K562 (cell line): ENCODE results near the gene SLC3A2. TPM values are rescaled to one million over a fixed set of nuclear protein-coding genes. Genes with fewer than 3 reads are reported as not detected.

Experiments used
- ATAC-seq: fragments of 200-7000 bp; cut with Tn5 transposase; 3 replicates; pipeline ENCODE4 v1.9.1; 2020; ENCODE audit warnings: moderate library complexity
- BruUV-seq: library from RNA; stranded (reverse); fragments of 400-500 nt; replicated peaks from 2 replicates; lab custom pipeline; 2021; lab: Mats Ljungman, UMichigan
- CTCF ChIA-PET: fragments of 300-600 bp; formaldehyde crosslinking; extraction: SDS; loops from one replicate; lab custom pipeline; 2021; ENCODE audit warnings: low intra/inter-chr PET ratio; lab: Yijun Ruan, JAX
- POLR2A ChIA-PET: fragments of 300-600, 350-650 bp; sonication (Branson Sonifier 250); formaldehyde crosslinking; extraction: SDS; loops from one replicate; lab custom pipeline; 2021; ENCODE audit warnings: antibody characterized with exemption, inconsistent platforms; lab: Yijun Ruan, JAX
- DNase-seq, 4 experiments: peaks; one replicate each; pipeline versions ENCODE4 v3.0.0 to v3.0.0-alpha.2; 2011 to 2018; ENCODE audit warnings: low spot score in 3 of 4, mixed read lengths in 3 of 4; ENCODE audit errors: extremely low read depth in 1 of 4
- FAIRE-seq: peaks from 2 replicates; lab custom pipeline; 2011; peaks lifted over from hg19 to GRCh38; lab: Jason Lieb, UNC
- H2AFZ ChIP-seq: 2 replicates; pipeline ENCODE4 v1.6.0; 2011; ENCODE audit warnings: low read depth, low read length, control low read depth, inconsistent platforms
- H3K27ac ChIP-seq: fragments of 200-600 bp; 3 replicates; pipeline ENCODE4 v1.8.0; 2011; ENCODE audit warnings: low read depth, mild to moderate bottlenecking, control low read depth, inconsistent platforms, low read length, moderate library complexity, mixed read lengths; ENCODE audit errors: extremely low read depth
- H3K27me3 ChIP-seq, 2 experiments: fragments of 300-600 bp in 1 of 2; 2 replicates in 1 of 2; 3 replicates in 1 of 2; pipeline versions ENCODE4 v1.6.0 to v1.8.0; 2011; ENCODE audit warnings: inconsistent platforms in 2 of 2, low read length in 2 of 2, mild to moderate bottlenecking in 1 of 2, mixed read lengths in 1 of 2, moderate library complexity in 1 of 2; ENCODE audit not compliant: control insufficient read depth in 2 of 2, insufficient read depth in 2 of 2
- H3K36me3 ChIP-seq: fragments of 300-600 bp; 3 replicates; pipeline ENCODE4 v1.8.0; 2011; ENCODE audit warnings: mild to moderate bottlenecking, low read length, inconsistent platforms; ENCODE audit not compliant: control insufficient read depth, insufficient read depth
- H3K4me1 ChIP-seq, 2 experiments: fragments of 200-600 bp in 1 of 2; replicated peaks in 1 of 2; 2 replicates in 1 of 2; 3 replicates in 1 of 2; pipeline versions ENCODE4 v1.5.1 to v1.8.0; 2011; ENCODE audit warnings: inconsistent platforms in 2 of 2, low read length in 2 of 2, mild to moderate bottlenecking in 1 of 2, mixed read lengths in 1 of 2, moderate library complexity in 1 of 2; ENCODE audit not compliant: control insufficient read depth in 2 of 2, insufficient read depth in 2 of 2
- H3K4me2 ChIP-seq: 2 replicates; pipeline ENCODE4 v1.6.1; 2011; ENCODE audit warnings: low read length, control low read depth, inconsistent platforms, mixed read lengths; ENCODE audit not compliant: insufficient read depth
- H3K4me3 ChIP-seq: fragments of 200-600 bp; sonication (generic), shearing (Covaris generic); 2 replicates; pipeline ENCODE4 v1.5.1; 2016; ENCODE audit warnings: control low read depth, inconsistent platforms
- H3K79me2 ChIP-seq: fragments of 200-600 bp; 3 replicates; pipeline ENCODE4 v1.8.0; 2011; ENCODE audit warnings: low read length, inconsistent platforms; ENCODE audit not compliant: control insufficient read depth, insufficient read depth
- H3K9ac ChIP-seq, 2 experiments: 2 replicates each; pipeline versions ENCODE4 v1.6.0 to v1.6.1; 2011; ENCODE audit warnings: low read depth in 2 of 2, low read length in 2 of 2, control low read depth in 1 of 2, inconsistent platforms in 1 of 2, mild to moderate bottlenecking in 1 of 2, mixed read lengths in 1 of 2; ENCODE audit not compliant: insufficient read depth in 1 of 2
- H3K9me1 ChIP-seq: one replicate; pipeline ENCODE4 v1.6.0; 2011; ENCODE audit warnings: inconsistent platforms, mild to moderate bottlenecking, low read length, moderate library complexity; ENCODE audit not compliant: control insufficient read depth, insufficient read depth
- H3K9me3 ChIP-seq: replicated peaks from 2 replicates; pipeline ENCODE4 v1.5.1; 2011; ENCODE audit warnings: low read depth, low read length, inconsistent platforms; ENCODE audit not compliant: control insufficient read depth, insufficient read depth
- H4K20me1 ChIP-seq: replicated peaks from 2 replicates; pipeline ENCODE4 v1.6.1; 2011; ENCODE audit warnings: low read length, inconsistent platforms, mixed read lengths; ENCODE audit not compliant: control insufficient read depth, insufficient read depth
- NCOA6 ChIP-seq: fragments of 450-650 bp; IDR thresholded peaks from 2 replicates; pipeline ENCODE4 v1.6.1; 2017; ENCODE audit warnings: mild to moderate bottlenecking
- RBFOX2 ChIP-seq: fragments of 200-400 bp; formaldehyde crosslinking; IDR thresholded peaks from 2 replicates; pipeline ENCODE4 v1.6.1; 2017; ENCODE audit warnings: low read depth, mild to moderate bottlenecking, low read length, moderate library complexity
- SRSF7 ChIP-seq: fragments of 200-400 bp; formaldehyde crosslinking; optimal IDR thresholded peaks from 2 replicates; pipeline ENCODE3; 2017; ENCODE audit warnings: mild to moderate bottlenecking, low read depth, low read length
- XRCC4 ChIP-seq: IDR thresholded peaks from one replicate; pipeline ENCODE4 v1.6.1; 2011; ENCODE audit not compliant: insufficient read depth, insufficient read length; ENCODE audit errors: extremely low read depth
- YY1 ChIP-seq, 3 experiments: IDR thresholded peaks; 2 replicates each; pipeline ENCODE4 v1.6.1; 2011; ENCODE audit warnings: low read length in 2 of 3, mild to moderate bottlenecking in 2 of 3, moderate library complexity in 2 of 3, borderline replicate concordance in 1 of 3, control low read depth in 1 of 3, low read depth in 1 of 3; ENCODE audit not compliant: insufficient read depth in 3 of 3, insufficient replicate concordance in 2 of 3, control insufficient read depth in 1 of 3, insufficient read length in 1 of 3; ENCODE audit errors: extremely low read depth in 1 of 3
- ZFP30 ChIP-seq: fragments of 250-450 bp; sonication (Bioruptor Pico); IDR thresholded peaks from 2 replicates; pipeline ENCODE4 v1.8.0; 2022; ENCODE audit warnings: moderate library complexity, mild to moderate bottlenecking, inconsistent platforms, borderline replicate concordance
- ZNF184 ChIP-seq: sonication (generic); formaldehyde crosslinking; IDR thresholded peaks from 2 replicates; pipeline ENCODE4 v1.5.0; 2020; ENCODE audit warnings: missing genetic modification reagents
- ZNF444 ChIP-seq: fragments of 250-450 bp; sonication (Bioruptor Pico); IDR thresholded peaks from 2 replicates; pipeline ENCODE4 v1.4.0; 2020; ENCODE audit warnings: mild to moderate bottlenecking, moderate library complexity
- WGBS: fragments of 100-300 bp; shearing (Covaris generic); methylation state at CpG from one replicate; pipeline ENCODE4 v1.1.6; 2016; ENCODE audit warnings: low coverage, mixed read lengths; ENCODE audit not compliant: insufficient coverage; ENCODE audit errors: missing lambda C conversion rate; 5-methylcytosine and 5-hydroxymethylcytosine counted together
- in situ Hi-C: fragments of 300-500 bp; cut with MboI; formaldehyde crosslinking; loops from 4 replicates; pipeline ENCODE4 v1.15.0; 2018; ENCODE audit warnings: inconsistent platforms, mixed read lengths
- intact Hi-C: fragments of 100-400 bp; cut with micrococcal nuclease; formaldehyde crosslinking; loops from 2 replicates; pipeline ENCODE4 v1.14.2; 2022
- polyA plus RNA-seq, 8 experiments: library from polyadenylated mRNA; depleted of rRNA in 4 of 8; stranded (reverse) in 5 of 8; unstranded in 3 of 8; fragments of >200 nt; fragmentation: Nextera tagmentation in 2 of 8; fragmentation: Illumina TruSeq in 1 of 8; extraction: Ambion mirVana in 2 of 8; extraction: Trizol in 1 of 8; gene quantifications; 2 replicates each; pipeline versions ENCODE4 v1.2.1 to v1.2.3, GENCODE V29; 2011 to 2014; ENCODE audit warnings: inconsistent platforms in 1 of 8, missing spikeins in 1 of 8
- total RNA-seq, 7 experiments: library from RNA; depleted of rRNA in 6 of 7; stranded (reverse); fragments of >200 nt in 6 of 7; fragmentation: Illumina TruSeq in 2 of 7; extraction: Trizol in 2 of 7; gene quantifications; 2 replicates each; pipeline versions ENCODE4 v1.2.1 to v1.2.3, GENCODE V29; 2011 to 2021; ENCODE audit warnings: low replicate concordance in 1 of 7
- TF ChIP-seq, protein P1 (sequence below): fragments of 150-350 bp; conservative IDR thresholded peaks from 2 replicates; pipeline ENCODE4 v1.6.1; 2014; ENCODE audit warnings: low read length
- TF ChIP-seq, protein P2 (sequence below): fragments of 450-650 bp; IDR thresholded peaks from 2 replicates; pipeline ENCODE4 v1.6.1; 2018; ENCODE audit warnings: mild to moderate bottlenecking, low read depth; ENCODE audit not compliant: partially characterized antibody
- TF ChIP-seq, protein P3 (sequence below): sonication (generic); formaldehyde crosslinking; IDR thresholded peaks from 2 replicates; pipeline ENCODE4 v1.8.0; 2022; ENCODE audit warnings: mild to moderate bottlenecking, missing genetic modification reagents

Gene SLC3A2
- total and polyA plus RNA-seq, 9 of the 15 experiments (the other 6 are each of a cell fraction or from before 2014, with no cell fraction given): 20.0 to 296 (median 214) TPM

DNA sequence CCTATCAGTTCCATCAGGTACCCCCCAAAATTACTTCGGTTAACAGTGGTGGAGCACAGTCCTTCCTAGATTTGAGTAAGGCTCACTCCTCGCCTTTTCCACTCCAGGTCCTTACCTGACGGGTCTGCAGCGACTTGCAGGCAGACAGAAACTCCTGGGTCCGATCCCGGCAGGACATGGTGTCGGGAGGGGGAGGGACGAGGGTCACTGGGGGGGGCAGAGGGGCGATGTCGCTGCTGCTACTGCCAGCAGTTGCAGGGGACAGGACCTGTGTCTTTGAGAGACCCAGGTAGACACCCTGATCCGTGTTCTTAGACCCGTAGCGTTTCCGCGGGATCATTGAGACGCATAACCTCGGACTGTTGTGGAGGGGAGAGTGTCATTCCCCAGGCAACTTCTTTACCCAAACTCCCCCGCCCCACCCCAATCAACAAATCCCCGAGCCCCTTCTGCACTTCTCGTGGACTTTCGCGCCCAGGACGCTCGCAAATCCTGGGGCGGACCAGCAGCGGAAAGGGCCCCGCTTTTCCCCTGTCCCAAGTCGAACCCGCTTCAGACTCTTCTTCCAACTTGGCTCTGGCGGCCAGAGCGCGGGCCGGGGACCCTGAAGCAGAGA is 49.7 kb upstream of the SLC3A2 start (continued):
- no peak for TF ChIP-seq NCOA6
- TF ChIP-seq, all 486 proteins: peak for 14

DNA sequence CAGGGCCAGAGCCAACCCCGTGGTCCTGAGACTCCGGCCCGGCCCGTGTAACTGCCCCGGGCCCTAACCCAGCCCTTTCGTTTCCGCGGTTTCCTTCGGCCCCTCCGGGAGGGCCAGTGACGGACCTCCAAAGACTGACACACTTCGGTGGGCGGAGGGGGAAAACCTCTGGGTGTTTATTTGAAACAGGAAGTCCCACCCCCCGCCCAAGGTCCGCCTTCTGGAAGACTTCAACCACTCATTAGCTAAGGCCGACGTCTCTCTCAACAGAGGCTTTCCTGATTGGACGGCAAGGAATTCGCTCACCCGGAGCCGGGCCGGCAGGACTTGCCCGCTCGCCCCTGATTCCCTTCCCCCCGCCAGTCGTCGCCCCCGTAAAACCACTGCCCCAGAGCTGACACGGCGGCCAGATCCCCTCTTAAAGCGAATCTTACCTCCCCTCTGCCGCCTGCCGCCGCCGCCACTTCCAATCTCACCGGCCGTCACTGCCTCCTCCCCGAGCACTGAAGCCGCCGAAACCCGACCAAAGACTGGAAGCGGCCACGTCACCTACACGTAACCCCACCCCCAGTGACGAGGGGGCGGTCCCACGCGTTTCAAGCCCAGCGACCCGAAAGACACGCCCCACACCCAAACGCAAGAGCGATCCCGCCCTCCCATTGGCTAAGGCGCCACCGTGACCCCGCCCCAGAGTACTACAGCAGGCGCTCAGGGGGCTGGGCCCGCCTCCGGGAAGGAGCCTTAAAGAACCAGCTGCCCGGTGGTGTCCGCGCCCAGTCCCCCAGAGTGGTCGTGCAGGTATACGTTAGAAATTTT is 49.0 kb upstream of the SLC3A2 start, which contains the start of gene STX5:
STX5 (minus strand) TSS at position 532 of the 816 bp plus-strand sequence. CDS start 808 bp downstream, outside the sequence.
- CTCF ChIA-PET: no interaction called here
- Histone ChIP-seq H3K4me2 (peak within 1 kb of the TSS; percentile 98), H3K27me3 (no peaks in the 10 kb centered on the region), H3K36me3 (peaks cover 64% of the 10 kb centered on the region), H3K79me2 (peaks cover 57% of the 10 kb centered on the region), H3K9ac (peak within 1 kb of the TSS; percentile 86 to 96), H4K20me1 (peaks cover 5% of the 10 kb centered on the region; the same call in 1 of the 2 replicates), H3K27ac (peak within 1 kb of the TSS; percentile 98), H3K9me1 (no peaks in the 10 kb centered on the region), H3K9me3 (no peaks in the 10 kb centered on the region), H3K4me1 (peaks cover 7 to 17% of the 10 kb centered on the region in 2 experiments; a peak in 4 of 5 replicates), H3K4me3 (peak within 1 kb of the TSS; percentile 94), H2AFZ (peak within 1 kb of the TSS; percentile 96)
- TSS peak; percentile 64 for BruUV-seq
- intact Hi-C loops (loop anchor here (1.0 to 2.0 kb wide), 2 partner anchors 26 to 45 kb away; partner anchors contain the start of genes NXF1 and TMEM179B), in situ Hi-C loops (no loop called here)
- POLR2A ChIA-PET: interaction anchor here (0.5 to 4.4 kb wide), 21 partner anchors 9 to 1947 kb away, joined by 3 to 97 read pairs (median 8); partner anchors contain the start of genes POLR2G, SLC3A2, WDR74 and ZBTB3
- FAIRE-seq (peak; percentile 98), DNase-seq (peak; percentile 94 to 99 (median 96)), ATAC-seq (peak; percentile 94)
- 1% methylated on average over 63 of the region's 65 CpGs for WGBS
- peak in 1 of 3 experiments; percentile 21 for TF ChIP-seq YY1 (IDR thresholded peaks at IDR 0.05; ENCODE audit: borderline replicate concordance in 1 of 3, control insufficient read depth in 1 of 3, extremely low read depth in 1 of 3, insufficient read depth in 3 of 3, insufficient read length in 1 of 3, insufficient replicate concordance in 2 of 3, low read depth in 1 of 3, low read length in 2 of 3)
- TF ChIP-seq ZFP30 (CRISPR knock-in tag): no peak
- TF ChIP-seq, protein P1, sequence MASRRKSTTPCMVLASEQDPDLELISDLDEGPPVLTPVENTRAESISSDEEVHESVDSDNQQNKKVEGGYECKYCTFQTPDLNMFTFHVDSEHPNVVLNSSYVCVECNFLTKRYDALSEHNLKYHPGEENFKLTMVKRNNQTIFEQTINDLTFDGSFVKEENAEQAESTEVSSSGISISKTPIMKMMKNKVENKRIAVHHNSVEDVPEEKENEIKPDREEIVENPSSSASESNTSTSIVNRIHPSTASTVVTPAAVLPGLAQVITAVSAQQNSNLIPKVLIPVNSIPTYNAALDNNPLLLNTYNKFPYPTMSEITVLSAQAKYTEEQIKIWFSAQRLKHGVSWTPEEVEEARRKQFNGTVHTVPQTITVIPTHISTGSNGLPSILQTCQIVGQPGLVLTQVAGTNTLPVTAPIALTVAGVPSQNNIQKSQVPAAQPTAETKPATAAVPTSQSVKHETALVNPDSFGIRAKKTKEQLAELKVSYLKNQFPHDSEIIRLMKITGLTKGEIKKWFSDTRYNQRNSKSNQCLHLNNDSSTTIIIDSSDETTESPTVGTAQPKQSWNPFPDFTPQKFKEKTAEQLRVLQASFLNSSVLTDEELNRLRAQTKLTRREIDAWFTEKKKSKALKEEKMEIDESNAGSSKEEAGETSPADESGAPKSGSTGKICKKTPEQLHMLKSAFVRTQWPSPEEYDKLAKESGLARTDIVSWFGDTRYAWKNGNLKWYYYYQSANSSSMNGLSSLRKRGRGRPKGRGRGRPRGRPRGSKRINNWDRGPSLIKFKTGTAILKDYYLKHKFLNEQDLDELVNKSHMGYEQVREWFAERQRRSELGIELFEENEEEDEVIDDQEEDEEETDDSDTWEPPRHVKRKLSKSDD: no peak
- TF ChIP-seq SRSF7: no peak
- TF ChIP-seq, protein P2, sequence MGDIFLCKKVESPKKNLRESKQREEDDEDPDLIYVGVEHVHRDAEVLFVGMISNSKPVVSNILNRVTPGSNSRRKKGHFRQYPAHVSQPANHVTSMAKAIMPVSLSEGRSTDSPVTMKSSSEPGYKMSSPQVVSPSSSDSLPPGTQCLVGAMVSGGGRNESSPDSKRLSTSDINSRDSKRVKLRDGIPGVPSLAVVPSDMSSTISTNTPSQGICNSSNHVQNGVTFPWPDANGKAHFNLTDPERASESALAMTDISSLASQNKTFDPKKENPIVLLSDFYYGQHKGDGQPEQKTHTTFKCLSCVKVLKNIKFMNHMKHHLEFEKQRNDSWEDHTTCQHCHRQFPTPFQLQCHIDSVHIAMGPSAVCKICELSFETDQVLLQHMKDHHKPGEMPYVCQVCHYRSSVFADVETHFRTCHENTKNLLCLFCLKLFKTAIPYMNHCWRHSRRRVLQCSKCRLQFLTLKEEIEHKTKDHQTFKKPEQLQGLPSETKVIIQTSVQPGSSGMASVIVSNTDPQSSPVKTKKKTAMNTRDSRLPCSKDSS: no peak
- TF ChIP-seq ZNF184 (CRISPR knock-in tag): no peak
- no peak for TF ChIP-seq ZNF444 (CRISPR knock-in tag)
- TF ChIP-seq, protein P3, sequence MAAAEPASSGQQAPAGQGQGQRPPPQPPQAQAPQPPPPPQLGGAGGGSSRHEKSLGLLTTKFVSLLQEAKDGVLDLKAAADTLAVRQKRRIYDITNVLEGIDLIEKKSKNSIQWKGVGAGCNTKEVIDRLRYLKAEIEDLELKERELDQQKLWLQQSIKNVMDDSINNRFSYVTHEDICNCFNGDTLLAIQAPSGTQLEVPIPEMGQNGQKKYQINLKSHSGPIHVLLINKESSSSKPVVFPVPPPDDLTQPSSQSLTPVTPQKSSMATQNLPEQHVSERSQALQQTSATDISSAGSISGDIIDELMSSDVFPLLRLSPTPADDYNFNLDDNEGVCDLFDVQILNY: no peak
- TF ChIP-seq RBFOX2: peak; percentile 96
- no peak for TF ChIP-seq XRCC4
